Measurements from ENCODE around the gene WDR18.
A peak's percentile ranks its signal among the peaks of the same experiment; 100 is the strongest.

The WDR18 gene

GRCh38 chr19:1015061-1015781 lies 31.1 kb downstream of the WDR18 start:
- no peak for DNase-seq (ENCODE audit: low read depth)
- no peak overlapping the region for H3K4me3 ChIP-seq (ENCODE audit: low read length)
- no peak for TF ChIP-seq CTCF (conservative IDR thresholded peaks at IDR 0.05; ENCODE audit: low read length)

GRCh38 chr19:1015782-1016646 lies 31.9 kb downstream of the WDR18 start:
- peak overlapping the region; percentile 20 for H3K4me3 ChIP-seq (ENCODE audit: low read length)
- TF ChIP-seq CTCF (conservative IDR thresholded peaks at IDR 0.05; ENCODE audit: low read length), result no peak
- no peak for DNase-seq (ENCODE audit: low read depth)

GRCh38 chr19:1016647-1017114 lies 32.5 kb downstream of the WDR18 start:
- peak overlapping the region; percentile 20 for H3K4me3 ChIP-seq (ENCODE audit: low read length)
- no peak for TF ChIP-seq CTCF (conservative IDR thresholded peaks at IDR 0.05; ENCODE audit: low read length)
- peak; percentile 58 for DNase-seq (ENCODE audit: low read depth)

GRCh38 chr19:1017115-1017905 lies 33.2 kb downstream of the WDR18 start:
- DNase-seq (ENCODE audit: low read depth), result no peak
- peak overlapping the region; percentile 20 for H3K4me3 ChIP-seq (ENCODE audit: low read length)
- TF ChIP-seq CTCF (conservative IDR thresholded peaks at IDR 0.05; ENCODE audit: low read length), result no peak

- TF ChIP-seq CTCF (conservative IDR thresholded peaks at IDR 0.05; ENCODE audit: low read length), result no peak
- no peak for DNase-seq (ENCODE audit: low read depth)
- no peak overlapping the region for H3K4me3 ChIP-seq (ENCODE audit: low read length)
Observed at GRCh38 chr19:1017906-1018305, 33.8 kb downstream of the WDR18 start.

- no peak for TF ChIP-seq CTCF (conservative IDR thresholded peaks at IDR 0.05; ENCODE audit: low read length)
- DNase-seq (ENCODE audit: low read depth), result no peak
Observed at GRCh38 chr19:1018393-1018792, 34.2 kb downstream of the WDR18 start.

More at GRCh38 chr19:1018393-1018792, 34.2 kb downstream of the WDR18 start:
- H3K4me3 ChIP-seq (ENCODE audit: low read length), result peak overlapping the region; percentile 7; the same call in 1 of the 2 replicates
